B cell (primary cell): ENCODE measurements around the gene TPTE2.
"Not testable (repeated sequence)": the region's sequence is repeated elsewhere in the genome, so short reads cannot be mapped to it uniquely, and the experiment has no call there.

Experiments used
- CTCF ChIP-seq: fragments of 200-600 bp; IDR thresholded peaks from one replicate; pipeline ENCODE4 v1.8.0; 2022; ENCODE audit warnings: antibody characterized with exemption, mild to moderate bottlenecking
- EZH2 ChIP-seq: IDR thresholded peaks from 2 replicates; pipeline ENCODE4 v1.6.1; 2012; ENCODE audit warnings: borderline replicate concordance, low read depth, mild to moderate bottlenecking, moderate library complexity, low read length; ENCODE audit not compliant: insufficient read depth, poor library complexity, severe bottlenecking

DNA sequence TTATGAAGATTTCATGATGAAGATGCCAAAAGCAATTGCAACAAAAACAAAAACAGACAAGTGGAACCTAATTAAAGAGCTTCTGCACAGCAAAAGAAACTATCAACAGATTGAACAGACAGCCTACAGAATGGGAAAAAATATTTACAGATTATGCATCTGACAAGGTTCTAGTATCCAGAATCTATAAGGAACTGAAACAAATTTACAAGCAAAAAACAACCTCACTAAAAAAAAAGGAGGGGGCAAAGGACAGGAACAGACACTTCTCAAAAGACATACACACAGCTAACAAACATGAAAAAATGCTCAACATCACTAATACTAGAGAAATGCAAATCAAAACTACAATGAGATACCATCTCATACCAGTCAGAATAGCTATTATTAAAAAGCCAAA lies 35.7 kb downstream of the TPTE2 start:
- TF ChIP-seq CTCF, EZH2: not testable (repeated sequence)
